Small intestine (tissue), 7 donors: Measurements from ENCODE around the gene HIC2. TPM values are rescaled to one million over a fixed set of nuclear protein-coding genes. Genes with fewer than 3 reads are reported as not detected.
"Not testable (repeated sequence)": the region's sequence is repeated elsewhere in the genome, so short reads cannot be mapped to it uniquely, and the experiment has no call there.

Experiments used
- DNase-seq, 2 donors: peaks; one replicate each; pipeline versions ENCODE4 v3.0.0 to v3.0.0-alpha.2; 2013
- FAIRE-seq: peaks from 2 replicates; lab custom pipeline; 2012; peaks lifted over from hg19 to GRCh38; lab: Jason Lieb, UNC
- H3K27ac ChIP-seq, 3 donors: one replicate each; pipeline ENCODE4 v1.5.1; 2013; ENCODE audit warnings: low read length in 2 of 3, mild to moderate bottlenecking in 2 of 3, control low read depth in 1 of 3, inconsistent platforms in 1 of 3, low read depth in 1 of 3, moderate library complexity in 1 of 3
- H3K27me3 ChIP-seq, 3 donors: one replicate each; pipeline ENCODE4 v1.6.1; 2013; ENCODE audit warnings: low read length in 3 of 3, inconsistent platforms in 1 of 3; ENCODE audit not compliant: control insufficient read depth in 3 of 3, insufficient read depth in 3 of 3
- H3K36me3 ChIP-seq, 3 donors: one replicate each; pipeline ENCODE4 v1.6.1; 2013; ENCODE audit warnings: low read length in 3 of 3, inconsistent platforms in 1 of 3, low read depth in 1 of 3, mild to moderate bottlenecking in 1 of 3, moderate library complexity in 1 of 3; ENCODE audit not compliant: control insufficient read depth in 3 of 3, insufficient read depth in 2 of 3
- H3K4me1 ChIP-seq, 3 donors: one replicate each; pipeline ENCODE4 v1.6.1; 2013; ENCODE audit warnings: low read length in 2 of 3, inconsistent platforms in 1 of 3, low read depth in 1 of 3, mild to moderate bottlenecking in 1 of 3, moderate library complexity in 1 of 3; ENCODE audit not compliant: control insufficient read depth in 3 of 3, insufficient read depth in 2 of 3
- H3K4me3 ChIP-seq, 3 donors: one replicate each; pipeline ENCODE4 v1.5.1; 2013; ENCODE audit warnings: low read length in 3 of 3, control low read depth in 1 of 3, inconsistent platforms in 1 of 3, low read depth in 1 of 3, mild to moderate bottlenecking in 1 of 3, moderate library complexity in 1 of 3
- H3K9me3 ChIP-seq, 2 donors: one replicate each; pipeline ENCODE4 v1.6.1; 2013; ENCODE audit warnings: low read depth in 1 of 2, low read length in 1 of 2; ENCODE audit not compliant: control insufficient read depth in 2 of 2, insufficient read depth in 1 of 2
- WGBS, 3 donors: extraction: QIAGEN DNeasy Blood & Tissue Kit; methylation state at CpG; one replicate each; pipeline ENCODE4 v1.1.7; 2013; 5-methylcytosine and 5-hydroxymethylcytosine counted together
- polyA plus RNA-seq, 4 donors: library from polyadenylated mRNA; stranded (reverse) in 3 of 4; unstranded in 1 of 4; fragments of 200-250 nt in 3 of 4; fragments of 120-200 nt in 1 of 4; gene quantifications; one replicate each; pipeline versions ENCODE4 v1.2.1 to v1.2.3, GENCODE V29; 2013
- donor health status: healthy with polysubstance abuse.
- donor health status: control.
- donor health status: control.
- donor health status: Bipolar disorder and iron deficiency.
- donor health status: healthy.

Gene HIC2
- polyA plus RNA-seq, 4 donors, result 0.81 to 28.6 (median 1.5) TPM

GRCh38 chr22:21492271-21492670 lies 75.1 kb downstream of the HIC2 start:
- H3K27ac ChIP-seq, H3K9me3 ChIP-seq, H3K27me3 ChIP-seq, H3K36me3 ChIP-seq, H3K4me1 ChIP-seq, FAIRE-seq, DNase-seq, H3K4me3 ChIP-seq: not testable (repeated sequence)
- WGBS, 3 donors, result no CpG with 5 or more reads among the region's 8 CpGs

GRCh38 chr22:21493789-21494782 lies 76.9 kb downstream of the HIC2 start:
- no CpG with 5 or more reads among the region's 23 CpGs for WGBS, 3 donors

GRCh38 chr22:21497984-21498383 lies 80.8 kb downstream of the HIC2 start:
- not testable (repeated sequence) for DNase-seq, H3K27ac ChIP-seq, FAIRE-seq, H3K36me3 ChIP-seq, H3K9me3 ChIP-seq, H3K4me1 ChIP-seq, H3K27me3 ChIP-seq, H3K4me3 ChIP-seq
- no CpG with 5 or more reads among the region's 4 CpGs for WGBS, 3 donors

More at GRCh38 chr22:21493789-21494782, 76.9 kb downstream of the HIC2 start:
- not testable (repeated sequence) for FAIRE-seq, H3K4me3 ChIP-seq, H3K9me3 ChIP-seq, H3K27me3 ChIP-seq, H3K36me3 ChIP-seq, DNase-seq, H3K27ac ChIP-seq, H3K4me1 ChIP-seq

GRCh38 chr22:21498489-21498888 lies 81.3 kb downstream of the HIC2 start:
- not testable (repeated sequence) for H3K36me3 ChIP-seq, H3K27me3 ChIP-seq, H3K4me1 ChIP-seq, H3K27ac ChIP-seq, H3K9me3 ChIP-seq, H3K4me3 ChIP-seq, FAIRE-seq, DNase-seq
- WGBS, 3 donors, result no CpG with 5 or more reads among the region's 7 CpGs

GRCh38 chr22:21499623-21500506 lies 82.7 kb downstream of the HIC2 start:
- H3K4me3 ChIP-seq, FAIRE-seq: not testable (repeated sequence)
- WGBS, 3 donors, result no CpG with 5 or more reads among the region's 16 CpGs

More at GRCh38 chr22:21499623-21500506, 82.7 kb downstream of the HIC2 start:
- not testable (repeated sequence) for DNase-seq, H3K9me3 ChIP-seq, H3K4me1 ChIP-seq, H3K27me3 ChIP-seq, H3K27ac ChIP-seq, H3K36me3 ChIP-seq

Other genes with a start within 250 kb of the HIC2 start
- gene RIMBP3B, start 33.6 kb upstream of the HIC2 start, polyA plus RNA-seq, result under 1 TPM in 2 of 4 donors, not detected in 2; 0.01 to 0.07 TPM
- 1 to 10 TPM; 2.0 to 6.0 (median 4.4) TPM for gene TMEM191C, start 50.0 kb downstream of the HIC2 start, polyA plus RNA-seq
- gene RIMBP3C, start 134.1 kb downstream of the HIC2 start, polyA plus RNA-seq, result under 1 TPM in 2 of 4 donors, not detected in 2; 0.04 to 0.06 TPM
- 10 to 100 TPM; 54.0 to 82.1 (median 64.7) TPM for gene UBE2L3, start 150.3 kb downstream of the HIC2 start, polyA plus RNA-seq
- 10 to 100 TPM; 34.5 to 46.7 (median 42.2) TPM for gene YDJC, start 212.7 kb downstream of the HIC2 start, polyA plus RNA-seq
- gene CCDC116, start 215.4 kb downstream of the HIC2 start, polyA plus RNA-seq, result under 1 TPM; 0.21 to 0.40 (median 0.25) TPM
- 100 to 1,000 TPM in 1 of 4 donors, 10 to 100 TPM in 3; 25.9 to 125 (median 49.8) TPM for gene SDF2L1, start 224.9 kb downstream of the HIC2 start, polyA plus RNA-seq
- 10 to 100 TPM; 24.9 to 50.1 (median 32.5) TPM for gene PPIL2, start 248.6 kb downstream of the HIC2 start, polyA plus RNA-seq